GM18505 (cell line): ENCODE results near the gene RUSC2.

Source experiments
- ATAC-seq: cut with Tn5 transposase; IDR thresholded peaks from one replicate; pipeline ENCODE4 v1.9.1; 2021; ENCODE audit not compliant: unreplicated experiment
- POLR2A ChIP-seq: IDR thresholded peaks from 4 replicates; pipeline ENCODE4 v1.6.1; 2011; ENCODE audit warnings: borderline replicate concordance; ENCODE audit not compliant: insufficient read depth, insufficient read length; ENCODE audit errors: extremely low read depth

The RUSC2 gene

DNA sequence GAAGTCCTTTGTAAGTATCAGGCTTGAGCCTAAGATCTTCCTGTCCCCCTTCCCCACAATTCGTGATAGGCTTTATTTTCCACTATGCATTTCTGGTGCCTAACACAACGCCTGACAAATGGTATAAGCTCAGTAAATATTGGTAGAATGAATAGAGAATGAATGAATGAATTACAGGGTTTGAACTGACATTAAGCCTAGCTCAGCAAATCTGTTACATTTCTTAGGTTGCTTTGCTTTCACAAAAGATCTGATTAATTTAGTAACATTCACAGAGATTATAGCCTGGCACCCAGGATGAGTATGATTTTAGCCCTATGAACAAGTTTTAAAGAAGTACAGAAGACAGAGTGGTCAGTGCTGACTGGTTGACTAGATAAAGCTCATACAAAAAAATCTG lies 16.4 kb downstream of the RUSC2 start:
- no peak for TF ChIP-seq POLR2A

DNA sequence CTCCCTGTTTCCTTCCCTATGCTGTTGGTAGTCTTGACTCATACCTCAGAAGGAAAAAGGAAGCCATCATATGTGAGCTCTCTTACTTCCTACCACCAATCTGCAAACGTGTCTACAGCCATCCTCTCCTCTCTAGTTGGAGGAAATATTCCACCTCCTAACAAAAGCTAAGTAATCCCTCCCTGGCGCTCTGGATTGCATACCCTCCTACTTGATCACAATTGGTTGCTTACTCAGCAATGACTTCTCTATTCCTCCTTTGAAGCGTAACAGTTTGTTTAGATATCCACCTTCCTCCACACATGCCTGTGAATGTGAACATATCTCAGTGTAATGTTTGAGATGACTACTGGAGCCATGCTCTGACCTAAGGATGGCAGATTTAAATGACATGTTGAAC lies 18.2 kb downstream of the RUSC2 start:
- ATAC-seq, result no peak
- no peak for TF ChIP-seq POLR2A

More for the DNA sequence above, 16.4 kb downstream of the RUSC2 start:
- ATAC-seq, result no peak

DNA sequence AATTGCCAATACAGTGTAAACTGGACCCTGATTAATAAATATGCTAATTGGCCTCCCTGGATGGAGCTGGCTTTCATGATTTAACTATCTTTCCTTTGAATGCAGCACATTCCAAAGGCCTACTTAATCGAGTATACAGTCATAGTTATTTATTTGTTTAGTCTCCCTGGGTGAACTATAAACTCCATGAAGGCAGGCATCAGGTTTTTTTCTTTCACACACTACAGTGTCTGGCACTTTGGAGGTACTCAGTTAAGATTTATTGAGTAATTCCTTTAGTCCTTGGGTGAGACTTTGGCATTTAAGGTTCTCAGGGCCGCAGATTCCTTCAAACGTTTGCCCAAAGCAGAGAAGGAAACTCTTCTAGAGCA lies 20.5 kb downstream of the RUSC2 start:
- ATAC-seq, result no peak
- no peak for TF ChIP-seq POLR2A

DNA sequence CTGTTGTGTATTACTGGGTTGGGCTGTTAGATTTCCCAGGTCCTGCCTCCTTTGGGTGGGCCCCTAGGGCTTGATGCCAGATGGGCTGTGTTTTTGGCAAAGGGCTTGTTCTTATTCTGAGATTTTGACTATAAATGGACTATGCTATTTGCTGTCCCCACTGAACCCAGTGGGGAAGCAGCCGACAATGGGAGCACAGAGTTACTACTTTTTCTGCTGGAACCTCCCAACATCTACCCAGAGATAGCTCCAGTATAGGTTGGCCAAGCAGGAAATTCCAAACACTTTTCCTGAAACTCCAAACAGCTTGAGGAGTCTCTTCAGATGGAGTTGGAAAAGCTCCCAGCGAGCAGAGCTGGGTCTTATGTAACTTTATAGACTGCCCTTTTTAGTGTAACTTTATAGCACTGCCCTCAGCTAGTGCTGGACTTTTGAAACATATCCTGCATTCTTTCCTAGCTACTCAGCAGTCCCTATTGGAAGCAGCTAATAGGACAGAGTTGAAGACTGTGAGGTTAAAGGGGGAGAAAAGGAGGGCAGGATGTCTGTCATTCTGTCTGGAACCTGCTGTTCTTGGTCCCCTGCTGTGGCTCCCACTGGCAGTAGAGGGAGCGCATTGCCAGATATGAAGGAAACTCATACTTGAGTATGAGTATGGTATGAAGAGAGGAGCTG lies 21.0 kb downstream of the RUSC2 start:
- ATAC-seq, result no peak
- no peak for TF ChIP-seq POLR2A

DNA sequence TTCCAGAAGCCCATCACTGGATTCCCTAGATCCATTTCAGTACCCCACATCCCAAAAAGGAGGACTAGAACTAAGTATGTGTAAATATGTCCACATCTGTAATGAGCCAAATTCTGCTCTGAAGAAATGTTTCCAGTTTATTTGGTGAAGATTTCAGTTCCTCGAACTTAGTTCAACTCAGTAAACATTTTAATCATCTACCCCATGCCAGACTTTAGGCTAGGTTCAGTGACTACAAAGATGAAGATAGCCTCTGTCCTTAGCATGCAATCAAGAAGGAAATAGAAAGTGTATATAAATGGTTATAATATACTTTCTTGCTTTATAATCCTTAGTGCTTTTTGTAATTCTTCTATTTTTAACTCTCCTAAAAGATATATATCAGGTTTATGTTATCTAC lies 21.5 kb downstream of the RUSC2 start:
- no peak for TF ChIP-seq POLR2A
- no peak for ATAC-seq

DNA sequence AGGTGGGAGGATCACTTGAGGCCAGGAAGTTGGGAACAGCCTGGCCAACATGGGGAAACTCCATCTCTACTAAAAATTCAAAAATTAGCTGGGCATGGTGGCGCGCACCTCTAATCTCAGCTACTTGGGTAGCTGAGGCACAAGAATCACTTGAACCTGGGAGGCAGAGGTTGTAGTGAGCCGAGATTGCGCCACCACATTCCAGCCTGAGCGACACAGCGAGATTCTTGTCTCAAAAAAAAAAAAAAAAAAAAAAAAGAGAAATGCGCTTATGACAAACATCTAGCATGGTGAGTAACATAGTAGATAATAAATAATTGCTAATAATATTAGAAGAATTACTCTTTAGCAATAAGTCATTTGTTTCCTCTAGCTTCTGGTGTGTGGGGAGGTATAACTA lies 25.9 kb downstream of the RUSC2 start:
- ATAC-seq, result no peak
- no peak for TF ChIP-seq POLR2A

DNA sequence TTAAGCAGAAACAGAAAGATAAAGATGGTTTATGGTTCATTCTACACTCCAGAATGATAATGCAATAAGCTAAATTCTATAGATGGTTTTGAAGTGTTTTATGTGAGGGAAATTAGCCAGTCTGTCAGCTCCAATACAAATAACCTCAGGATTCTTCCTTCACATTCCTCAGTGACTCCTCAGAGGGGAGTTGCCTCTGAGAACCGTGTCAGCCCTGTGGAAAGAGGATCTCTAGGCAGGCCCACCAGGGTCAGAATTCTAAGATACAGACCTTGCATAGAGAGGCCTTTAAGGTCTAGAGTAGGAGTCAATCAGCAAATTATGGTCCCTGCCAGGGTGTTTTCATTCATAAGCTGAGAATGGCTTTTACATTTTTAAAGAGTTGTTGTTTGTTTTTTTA lies 26.6 kb downstream of the RUSC2 start:
- no peak for ATAC-seq
- no peak for TF ChIP-seq POLR2A

DNA sequence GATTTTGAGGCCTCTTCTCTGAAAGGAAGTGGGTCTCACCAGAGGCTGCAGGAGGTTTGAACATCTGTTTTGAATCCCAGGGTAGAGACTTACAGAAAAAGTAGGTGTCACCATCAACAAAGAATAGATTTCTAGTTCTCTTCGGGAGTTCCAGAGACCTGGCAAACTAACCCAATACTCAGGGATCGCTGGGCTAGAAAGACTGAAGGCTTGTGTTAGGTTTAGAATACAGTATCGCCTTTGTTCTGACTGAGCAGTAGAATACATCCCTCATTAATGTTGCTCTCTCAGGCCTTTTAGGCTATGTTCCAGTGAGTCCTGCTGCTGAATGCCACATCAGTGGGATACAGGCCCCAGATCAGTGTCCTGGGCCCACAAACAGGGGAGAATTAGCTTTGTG lies 27.2 kb downstream of the RUSC2 start:
- ATAC-seq, result no peak
- TF ChIP-seq POLR2A, result no peak

DNA sequence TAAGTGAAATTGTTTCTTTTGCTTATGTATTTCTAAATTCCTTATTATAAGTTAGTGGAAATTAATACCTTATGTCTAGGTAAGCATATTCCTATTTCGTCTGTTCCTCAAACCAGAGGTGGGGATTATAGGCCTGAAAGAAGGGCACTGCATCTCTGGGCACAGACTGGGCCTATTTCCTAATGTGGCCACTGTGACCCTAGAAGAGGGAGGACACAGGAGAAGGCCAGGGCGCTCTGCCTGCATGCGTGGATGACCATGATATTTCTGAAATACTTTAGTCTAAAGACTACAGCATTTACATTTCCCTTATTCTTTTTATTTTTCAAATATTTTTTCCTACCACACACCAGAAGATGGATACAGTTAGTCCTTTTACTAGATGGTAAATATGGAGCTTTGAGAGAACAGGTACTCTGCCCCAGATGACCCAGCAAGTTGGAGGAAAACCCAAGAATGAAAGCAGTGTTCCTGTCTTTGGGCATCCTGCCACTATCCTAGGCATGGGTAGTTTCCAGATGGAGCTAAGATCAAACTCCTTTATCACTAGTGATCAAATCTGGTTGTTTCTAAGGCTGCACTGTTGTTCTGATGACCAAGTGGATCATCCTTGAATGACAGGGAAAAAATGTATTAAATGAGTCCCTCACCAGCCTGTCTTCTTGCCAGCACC lies 27.8 kb downstream of the RUSC2 start:
- no peak for TF ChIP-seq POLR2A
- ATAC-seq, result no peak

DNA sequence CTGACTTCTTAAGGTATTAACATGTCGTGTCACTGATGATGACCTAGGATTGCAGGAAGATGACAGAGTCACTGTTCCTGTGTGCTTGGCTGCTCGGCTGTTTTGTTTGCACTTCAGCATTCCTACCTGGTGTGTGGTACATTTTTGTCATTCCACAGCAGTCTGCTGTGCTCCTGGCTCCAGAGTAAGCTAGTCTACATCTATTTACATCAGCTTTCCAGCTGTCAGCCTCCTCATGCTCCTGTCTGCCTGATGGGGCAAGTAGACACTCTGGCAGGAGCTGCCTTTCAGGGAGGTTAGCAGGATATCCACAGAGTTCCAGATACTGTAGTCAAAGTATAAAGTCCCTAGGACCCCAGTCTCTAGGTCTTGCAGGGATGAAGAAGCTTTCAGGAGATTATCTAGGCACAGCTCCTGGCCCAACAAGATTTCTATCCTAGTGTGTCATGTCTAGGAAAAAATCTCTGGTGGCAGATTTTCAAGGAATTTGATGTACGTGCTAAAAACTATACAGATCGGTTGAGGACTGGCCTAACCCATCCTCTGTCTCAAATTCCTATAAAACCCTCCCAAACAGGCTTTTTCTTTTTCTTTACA lies 28.4 kb downstream of the RUSC2 start:
- no peak for ATAC-seq
- no peak for TF ChIP-seq POLR2A

DNA sequence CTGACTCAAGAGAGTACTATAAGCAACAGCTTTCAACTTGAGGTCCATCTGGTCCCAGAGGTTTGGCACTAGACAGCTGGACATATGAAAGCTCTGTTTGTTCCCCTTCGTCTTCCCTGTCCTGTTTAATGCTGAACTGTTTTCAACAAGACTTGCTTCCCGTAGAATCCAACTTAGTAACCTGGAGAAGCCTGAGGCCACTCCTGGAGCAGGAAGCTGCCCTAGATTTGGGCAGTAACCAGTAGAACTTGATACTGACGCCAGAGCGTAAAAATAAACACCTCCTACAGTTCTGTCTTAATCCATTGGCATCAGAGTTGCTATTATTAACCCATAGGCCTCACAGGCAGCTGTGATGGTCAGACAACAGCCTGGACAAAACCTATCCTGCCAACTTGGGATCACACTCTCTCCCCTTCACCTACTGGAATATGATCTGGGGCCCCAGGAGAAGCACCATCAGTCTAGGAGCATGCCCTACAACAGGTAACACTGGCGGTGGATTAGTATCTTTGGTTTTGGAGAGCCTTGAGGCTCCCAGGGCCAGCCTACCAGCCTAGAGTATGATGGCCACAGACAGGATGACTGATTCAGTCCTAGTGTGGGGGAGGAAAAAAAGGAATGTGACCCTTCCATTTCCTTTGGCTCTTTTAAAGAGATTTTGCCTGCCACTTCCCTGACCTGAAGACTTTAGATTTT lies 29.2 kb downstream of the RUSC2 start:
- TF ChIP-seq POLR2A, result no peak
- ATAC-seq, result no peak

DNA sequence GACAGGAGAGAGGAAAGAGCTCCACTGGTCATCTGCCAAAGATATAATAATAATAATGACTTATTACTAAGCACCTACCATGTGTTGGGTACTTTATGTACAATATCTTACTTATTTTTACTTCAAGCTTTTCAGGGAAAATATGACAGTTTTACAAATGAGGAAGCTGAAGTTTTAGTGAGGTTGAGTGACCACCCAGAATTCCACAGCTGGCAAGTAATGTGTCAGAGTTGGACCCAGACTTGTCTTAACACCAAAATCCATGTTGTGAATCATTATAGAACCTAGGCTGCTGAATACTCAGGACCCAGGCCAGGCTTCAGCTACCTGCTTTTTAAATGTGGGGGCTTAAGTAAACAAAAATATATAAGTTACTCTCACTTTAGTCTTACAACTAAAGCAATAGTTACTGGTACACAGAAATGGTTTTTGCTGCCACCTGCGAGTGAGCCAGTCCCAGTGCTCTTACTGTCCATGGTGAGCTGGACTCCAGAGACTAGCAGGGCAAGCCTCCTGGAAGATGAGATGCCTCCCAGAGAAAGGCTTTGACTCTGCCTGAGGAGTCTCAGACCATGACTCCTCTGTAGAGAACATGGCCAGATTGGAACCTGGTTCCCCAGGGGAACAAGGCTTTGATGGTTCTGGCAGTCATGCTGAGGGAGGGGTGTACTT lies 29.9 kb downstream of the RUSC2 start:
- TF ChIP-seq POLR2A, result no peak
- no peak for ATAC-seq

DNA sequence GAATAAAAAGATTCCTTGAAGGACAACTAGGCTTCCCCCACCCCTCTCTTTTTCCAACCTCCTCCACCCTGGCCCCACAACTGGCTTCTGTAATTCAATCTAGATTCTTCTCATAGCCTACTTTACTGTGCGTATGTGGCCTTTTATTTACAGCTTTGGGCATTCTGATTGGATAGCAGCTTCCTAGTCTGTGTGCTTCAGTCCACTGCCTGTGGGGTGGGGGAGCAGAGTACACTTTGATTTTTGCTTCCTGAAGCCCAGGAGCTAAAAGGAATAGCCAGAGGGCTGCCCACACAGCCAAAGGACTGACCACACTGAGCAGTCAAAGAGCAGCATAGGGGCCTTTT lies 30.4 kb downstream of the RUSC2 start:
- no peak for TF ChIP-seq POLR2A
- no peak for ATAC-seq
